ENCODE measurements around the gene AKR1C3.
"Not testable (repeated sequence)": the region's sequence is repeated elsewhere in the genome, so short reads cannot be mapped to it uniquely, and the experiment has no call there.

GRCh38 chr10:5109861-5110260 lies 15.6 kb downstream of the AKR1C3 start:
- TF ChIP-seq, protein P1, sequence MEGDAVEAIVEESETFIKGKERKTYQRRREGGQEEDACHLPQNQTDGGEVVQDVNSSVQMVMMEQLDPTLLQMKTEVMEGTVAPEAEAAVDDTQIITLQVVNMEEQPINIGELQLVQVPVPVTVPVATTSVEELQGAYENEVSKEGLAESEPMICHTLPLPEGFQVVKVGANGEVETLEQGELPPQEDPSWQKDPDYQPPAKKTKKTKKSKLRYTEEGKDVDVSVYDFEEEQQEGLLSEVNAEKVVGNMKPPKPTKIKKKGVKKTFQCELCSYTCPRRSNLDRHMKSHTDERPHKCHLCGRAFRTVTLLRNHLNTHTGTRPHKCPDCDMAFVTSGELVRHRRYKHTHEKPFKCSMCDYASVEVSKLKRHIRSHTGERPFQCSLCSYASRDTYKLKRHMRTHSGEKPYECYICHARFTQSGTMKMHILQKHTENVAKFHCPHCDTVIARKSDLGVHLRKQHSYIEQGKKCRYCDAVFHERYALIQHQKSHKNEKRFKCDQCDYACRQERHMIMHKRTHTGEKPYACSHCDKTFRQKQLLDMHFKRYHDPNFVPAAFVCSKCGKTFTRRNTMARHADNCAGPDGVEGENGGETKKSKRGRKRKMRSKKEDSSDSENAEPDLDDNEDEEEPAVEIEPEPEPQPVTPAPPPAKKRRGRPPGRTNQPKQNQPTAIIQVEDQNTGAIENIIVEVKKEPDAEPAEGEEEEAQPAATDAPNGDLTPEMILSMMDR (IDR thresholded peaks at IDR 0.05), result not testable (repeated sequence)
- TF ChIP-seq POLR2AphosphoS5 (IDR thresholded peaks at IDR 0.05), result not testable (repeated sequence)

Measured in upper lobe of left lung (tissue), 4 donors.